ENCODE measurements around the gene MAST2.

DNA sequence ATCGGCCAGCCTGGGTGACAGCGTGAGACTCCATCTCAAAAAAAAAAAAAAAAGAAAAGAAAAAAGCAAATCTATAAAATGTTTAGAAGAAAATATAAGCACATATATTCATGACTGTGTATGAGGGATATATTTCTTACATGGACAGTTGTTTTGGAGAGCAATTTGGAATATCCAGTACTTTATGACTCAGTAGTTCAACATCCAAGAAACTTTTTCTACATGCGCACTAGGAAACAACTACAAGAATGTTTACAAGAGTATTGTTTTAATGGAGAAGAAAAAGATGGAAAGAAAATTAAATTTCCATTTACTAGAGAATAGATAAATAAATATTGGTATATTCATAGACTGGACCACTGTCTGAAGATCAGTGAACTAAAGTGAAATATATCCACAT is 77.5 kb downstream of the MAST2 start:
- TF ChIP-seq, protein P1, sequence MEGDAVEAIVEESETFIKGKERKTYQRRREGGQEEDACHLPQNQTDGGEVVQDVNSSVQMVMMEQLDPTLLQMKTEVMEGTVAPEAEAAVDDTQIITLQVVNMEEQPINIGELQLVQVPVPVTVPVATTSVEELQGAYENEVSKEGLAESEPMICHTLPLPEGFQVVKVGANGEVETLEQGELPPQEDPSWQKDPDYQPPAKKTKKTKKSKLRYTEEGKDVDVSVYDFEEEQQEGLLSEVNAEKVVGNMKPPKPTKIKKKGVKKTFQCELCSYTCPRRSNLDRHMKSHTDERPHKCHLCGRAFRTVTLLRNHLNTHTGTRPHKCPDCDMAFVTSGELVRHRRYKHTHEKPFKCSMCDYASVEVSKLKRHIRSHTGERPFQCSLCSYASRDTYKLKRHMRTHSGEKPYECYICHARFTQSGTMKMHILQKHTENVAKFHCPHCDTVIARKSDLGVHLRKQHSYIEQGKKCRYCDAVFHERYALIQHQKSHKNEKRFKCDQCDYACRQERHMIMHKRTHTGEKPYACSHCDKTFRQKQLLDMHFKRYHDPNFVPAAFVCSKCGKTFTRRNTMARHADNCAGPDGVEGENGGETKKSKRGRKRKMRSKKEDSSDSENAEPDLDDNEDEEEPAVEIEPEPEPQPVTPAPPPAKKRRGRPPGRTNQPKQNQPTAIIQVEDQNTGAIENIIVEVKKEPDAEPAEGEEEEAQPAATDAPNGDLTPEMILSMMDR (conservative IDR thresholded peaks at IDR 0.05): no peak
- no peak for TF ChIP-seq ZFX (IDR thresholded peaks at IDR 0.05)

All from C4-2B (cell line).